HG03442 (cell line): Measurements from ENCODE around the gene PLD4.
"Not testable (repeated sequence)": the region's sequence is repeated elsewhere in the genome, so short reads cannot be mapped to it uniquely, and the experiment has no call there.

Experiments
- ATAC-seq: cut with Tn5 transposase; IDR thresholded peaks from one replicate; pipeline ENCODE4 v1.9.1; 2021; ENCODE audit warnings: mild to moderate bottlenecking, moderate library complexity; ENCODE audit not compliant: unreplicated experiment

PLD4 gene

DNA sequence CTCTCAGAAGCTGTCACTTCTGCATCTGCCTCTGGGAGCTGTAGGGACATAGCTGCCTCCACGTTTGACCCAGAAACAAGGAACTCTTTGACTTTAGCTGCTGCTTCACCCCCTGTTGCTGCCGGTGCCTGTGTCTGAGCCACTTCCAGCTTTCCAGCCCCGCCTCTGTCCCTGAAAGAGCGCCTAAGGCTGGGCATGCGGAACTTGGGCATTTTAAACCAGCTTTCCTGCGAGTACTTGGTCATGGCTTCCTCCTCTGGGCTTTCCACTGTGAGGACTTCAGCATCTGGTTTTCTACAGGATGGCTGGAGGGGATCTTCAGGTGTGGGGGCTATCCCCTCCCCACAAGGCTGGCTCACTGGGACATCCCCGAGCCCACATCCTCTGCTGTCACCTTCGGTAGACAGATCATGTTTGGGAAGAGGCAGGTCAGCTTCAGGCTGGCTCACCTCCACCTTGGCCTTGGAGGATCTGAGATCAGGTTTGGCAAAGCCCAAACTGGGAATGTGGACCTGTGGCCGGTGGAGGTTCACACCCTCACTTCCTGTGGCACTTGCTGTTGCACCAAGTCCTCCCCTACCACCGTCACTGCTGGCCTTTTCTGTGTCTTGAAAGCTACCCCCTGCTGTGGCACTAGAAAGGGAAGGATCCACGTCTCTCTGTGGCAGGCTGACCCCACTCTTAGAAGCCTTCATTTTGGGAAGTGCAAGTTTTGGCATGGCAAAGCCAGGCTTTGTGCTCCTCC is 15.2 kb downstream of the PLD4 start:
- ATAC-seq = no peak

DNA sequence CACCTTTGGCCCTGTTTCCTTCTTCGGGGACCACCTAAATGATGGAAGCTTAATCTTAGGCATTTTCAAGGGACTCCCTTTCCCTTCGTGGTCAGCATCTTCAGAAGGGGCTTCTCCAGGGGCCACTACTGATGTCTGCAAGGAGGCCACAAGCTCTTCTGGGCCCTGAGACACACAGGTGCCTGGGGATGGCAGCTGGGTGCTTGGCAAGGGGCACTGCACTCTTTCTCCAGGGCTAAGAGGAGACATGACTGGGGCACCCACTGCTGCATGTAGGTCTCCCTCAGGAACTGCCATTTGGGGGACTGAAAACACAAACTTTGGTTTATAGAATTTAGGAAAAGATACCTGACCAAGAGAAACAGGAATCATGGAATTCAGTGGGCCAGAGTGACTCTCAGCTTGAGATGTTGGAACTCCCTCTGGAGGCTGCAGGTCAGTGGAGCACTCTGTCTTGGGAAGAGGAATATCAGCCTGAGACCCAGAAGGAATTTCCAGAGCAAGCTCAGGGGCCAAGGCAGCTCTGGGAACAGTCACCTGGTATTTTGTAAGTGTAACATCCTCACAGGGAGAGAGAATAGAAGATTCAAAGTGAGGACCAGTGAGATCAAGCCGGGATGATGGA is 16.0 kb downstream of the PLD4 start:
- ATAC-seq = no peak

DNA sequence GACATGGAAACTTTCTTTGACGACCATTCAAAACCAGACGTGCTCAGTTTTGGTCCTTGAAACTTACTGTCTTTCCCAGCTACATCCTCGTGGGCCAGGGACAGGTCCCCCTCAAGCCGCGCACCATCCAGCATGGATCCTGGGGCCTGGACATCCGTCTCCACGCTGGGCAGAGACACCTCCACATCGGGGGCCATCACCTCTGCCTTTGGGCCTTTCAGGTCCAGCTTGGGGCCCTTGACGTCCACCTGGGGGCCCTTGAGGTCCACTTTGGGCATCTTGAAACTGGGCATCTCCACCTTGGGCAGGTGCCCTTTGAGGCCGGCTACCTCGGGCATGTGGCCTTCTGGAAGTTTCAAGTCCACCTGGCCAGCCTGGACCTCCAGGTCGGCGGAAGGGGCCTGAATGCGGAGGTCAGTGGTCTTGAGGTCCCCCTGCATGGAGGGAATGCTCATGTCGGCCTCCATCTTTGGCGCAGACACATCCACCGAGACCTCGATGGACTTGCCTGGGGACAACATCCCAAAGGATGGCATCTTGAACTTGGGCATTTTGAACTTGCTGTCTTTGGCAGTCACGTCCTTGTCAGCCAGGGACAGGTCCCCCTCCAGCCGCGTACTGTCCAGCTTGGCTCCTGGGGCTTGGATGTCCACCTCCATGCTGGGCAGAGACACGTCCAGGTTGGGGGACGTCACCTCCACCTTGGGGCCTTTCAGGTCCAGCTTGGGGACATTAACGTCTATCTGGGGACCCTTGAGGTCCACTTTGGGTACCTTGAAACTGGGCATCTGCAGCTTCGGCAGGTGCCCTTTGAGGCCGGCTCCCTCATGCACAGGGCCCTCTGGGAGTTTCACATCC is 17.1 kb downstream of the PLD4 start:
- ATAC-seq = no peak

DNA sequence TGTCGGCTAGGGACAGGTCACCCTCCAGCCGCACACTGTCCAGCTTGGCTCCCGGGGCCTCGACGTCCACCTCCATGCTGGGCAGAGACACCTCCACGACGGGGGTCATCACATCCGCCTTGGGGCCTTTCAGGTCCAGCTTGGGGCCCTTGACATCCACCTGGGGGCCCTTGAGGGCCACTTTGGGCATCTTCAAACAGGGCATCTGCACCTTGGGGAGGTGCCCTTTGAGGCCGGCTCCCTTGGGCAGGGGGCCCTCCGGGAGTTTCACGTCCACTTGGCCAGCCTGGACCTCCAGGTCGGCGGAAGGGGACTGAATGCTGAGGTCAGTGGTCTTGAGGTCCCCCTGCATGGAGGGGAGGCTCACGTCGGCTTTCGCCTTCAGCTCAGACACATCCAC is 17.9 kb downstream of the PLD4 start:
- no peak for ATAC-seq

DNA sequence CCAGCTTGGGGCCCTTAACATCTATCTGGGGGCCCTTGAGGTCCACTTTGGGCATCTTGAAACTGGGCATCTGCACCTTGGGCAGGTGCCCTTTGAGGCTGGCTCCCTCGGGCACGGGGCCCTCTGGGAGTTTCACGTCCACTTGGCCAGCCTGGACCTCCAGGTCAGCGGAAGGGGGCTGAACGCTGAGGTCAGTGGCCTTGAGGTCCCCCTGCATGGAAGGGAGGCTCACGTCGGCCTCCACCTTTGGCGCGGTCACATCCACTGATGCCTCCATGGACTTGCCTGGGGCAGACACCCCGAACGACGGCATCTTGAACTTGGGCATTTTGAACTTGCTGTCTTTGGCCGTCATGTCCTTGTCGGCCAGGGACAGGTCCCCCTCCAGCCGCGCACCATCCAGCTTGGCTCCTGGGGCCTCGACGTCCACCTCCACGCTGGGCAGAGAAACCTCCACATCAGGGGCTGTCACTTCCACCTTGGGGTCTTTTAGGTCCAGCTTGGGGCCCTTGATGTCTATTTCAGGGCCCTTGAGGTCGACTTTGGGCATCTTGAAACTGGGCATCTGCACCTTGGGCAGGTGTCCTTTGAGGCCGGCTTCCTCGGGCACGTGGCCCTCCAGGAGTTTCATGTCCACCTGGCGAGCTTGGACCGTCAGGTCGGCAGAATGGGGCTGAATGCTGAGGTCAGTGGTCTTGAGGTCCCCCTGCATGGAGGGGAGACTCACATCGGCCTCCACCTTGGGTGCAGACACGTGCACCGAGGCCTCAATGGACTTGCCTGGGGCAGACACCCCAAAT is 18.7 kb downstream of the PLD4 start:
- not testable (repeated sequence) for ATAC-seq

DNA sequence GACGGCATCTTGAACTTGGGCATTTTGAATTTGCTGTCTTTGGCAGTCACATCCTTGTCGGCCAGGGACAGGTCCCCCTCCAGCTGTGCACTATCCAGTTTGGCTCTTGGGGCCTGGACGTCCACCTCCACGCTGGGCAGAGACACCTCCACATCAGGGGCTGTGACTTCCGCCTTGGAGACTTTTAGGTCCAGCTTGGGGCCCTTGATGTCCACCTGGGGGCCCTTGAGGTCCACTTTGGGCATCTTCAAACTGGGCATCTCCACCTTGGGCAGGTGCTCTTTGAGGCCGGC is 19.3 kb downstream of the PLD4 start:
- ATAC-seq = not testable (repeated sequence)

DNA sequence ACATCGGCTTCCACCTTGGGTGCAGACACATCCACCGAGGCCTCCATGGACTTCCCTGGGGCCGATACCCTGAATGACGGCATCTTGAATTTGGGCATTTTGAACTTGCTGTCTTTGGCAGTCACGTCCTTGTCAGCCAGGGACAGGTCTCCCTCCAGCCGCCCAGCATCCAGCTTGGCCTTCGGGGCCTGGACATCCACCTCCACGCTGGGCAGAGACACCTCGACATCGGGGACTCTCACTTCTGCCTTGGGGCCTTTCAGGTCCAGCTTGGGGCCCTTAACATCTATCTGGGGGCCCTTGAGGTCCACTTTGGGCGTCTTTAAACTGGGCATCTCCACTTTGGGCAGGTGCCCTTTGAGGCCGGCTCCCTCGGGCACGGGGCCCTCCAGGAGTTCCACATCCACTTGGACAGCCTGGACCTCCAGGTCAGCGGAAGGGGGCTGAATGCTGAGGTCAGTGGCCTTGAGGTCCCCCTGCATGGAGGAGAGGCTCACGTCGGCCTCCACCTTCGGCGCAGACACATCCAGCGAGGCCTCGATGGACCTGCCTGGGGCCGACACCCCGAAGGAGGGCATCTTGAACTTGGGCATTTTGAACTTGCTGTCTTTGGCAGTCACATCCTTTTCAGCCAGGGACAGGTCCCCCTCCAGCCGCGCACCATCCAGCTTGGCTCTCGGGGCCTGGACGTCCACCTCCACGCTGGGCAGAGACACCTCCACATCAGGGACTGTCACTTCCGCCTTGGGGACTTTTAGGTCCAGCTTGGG is 19.9 kb downstream of the PLD4 start:
- not testable (repeated sequence) for ATAC-seq

DNA sequence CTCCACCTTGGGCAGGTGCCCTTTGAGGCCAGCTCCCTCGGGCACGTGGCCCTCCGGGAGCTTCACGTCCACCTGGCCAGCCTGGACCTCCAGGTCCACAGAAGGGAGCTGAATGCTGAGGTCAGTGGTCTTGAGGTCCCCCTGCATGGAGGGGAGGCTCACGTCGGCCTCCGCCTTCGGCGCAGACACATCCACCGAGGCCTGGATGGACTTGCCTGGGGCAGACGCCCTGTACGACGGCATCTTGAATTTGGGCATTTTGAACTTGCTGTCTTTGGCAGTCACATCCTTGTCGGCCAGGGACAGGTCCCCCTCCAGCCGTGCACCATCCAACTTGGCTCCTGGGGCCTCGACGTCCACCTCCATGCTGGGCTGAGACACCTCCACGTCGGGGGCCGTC is 20.6 kb downstream of the PLD4 start:
- not testable (repeated sequence) for ATAC-seq

DNA sequence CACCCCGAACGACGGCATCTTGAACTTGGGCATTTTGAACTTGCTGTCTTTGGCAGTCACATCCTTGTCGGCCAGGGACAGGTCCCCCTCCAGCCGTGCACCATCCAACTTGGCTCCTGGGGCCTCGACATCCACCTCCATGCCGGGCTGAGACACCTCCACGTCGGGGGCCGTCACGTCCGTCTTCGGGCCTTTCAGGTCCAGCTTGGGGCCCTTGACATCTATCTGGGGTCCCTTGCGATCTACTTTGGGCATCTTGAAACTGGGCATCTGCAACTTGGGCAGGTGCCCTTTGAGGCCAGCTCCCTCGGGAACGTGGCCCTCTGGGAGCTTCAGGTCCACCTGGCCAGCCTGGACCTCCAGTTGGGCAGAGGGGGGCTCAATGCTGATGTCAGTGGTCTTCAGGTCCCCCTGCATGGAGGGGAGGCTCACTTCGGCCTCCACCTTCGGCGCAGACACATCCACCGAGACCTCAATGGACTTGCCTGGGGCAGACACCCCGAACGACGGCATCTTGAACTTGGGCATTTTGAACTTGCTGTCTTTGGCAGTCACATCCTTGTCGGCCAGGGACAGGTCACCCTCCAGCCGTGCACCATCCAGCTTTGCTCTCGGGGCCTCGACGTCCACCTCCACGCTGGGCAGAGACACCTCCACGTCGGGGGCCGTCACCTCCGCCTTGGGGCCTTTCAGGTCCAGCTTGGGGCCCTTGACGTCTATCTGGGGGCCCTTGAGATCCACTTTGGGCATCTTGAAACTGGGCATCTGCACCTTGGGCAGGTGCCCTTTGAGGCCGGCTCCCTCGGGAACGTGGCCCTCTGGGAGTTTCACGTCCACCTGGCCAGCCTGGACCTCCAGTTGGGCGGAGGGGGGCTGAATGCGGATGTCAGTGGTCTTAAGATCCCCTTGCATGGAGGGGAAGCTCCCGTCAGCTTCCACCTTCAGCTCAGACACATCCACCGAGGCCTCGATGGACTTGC is 21.6 kb downstream of the PLD4 start:
- not testable (repeated sequence) for ATAC-seq

DNA sequence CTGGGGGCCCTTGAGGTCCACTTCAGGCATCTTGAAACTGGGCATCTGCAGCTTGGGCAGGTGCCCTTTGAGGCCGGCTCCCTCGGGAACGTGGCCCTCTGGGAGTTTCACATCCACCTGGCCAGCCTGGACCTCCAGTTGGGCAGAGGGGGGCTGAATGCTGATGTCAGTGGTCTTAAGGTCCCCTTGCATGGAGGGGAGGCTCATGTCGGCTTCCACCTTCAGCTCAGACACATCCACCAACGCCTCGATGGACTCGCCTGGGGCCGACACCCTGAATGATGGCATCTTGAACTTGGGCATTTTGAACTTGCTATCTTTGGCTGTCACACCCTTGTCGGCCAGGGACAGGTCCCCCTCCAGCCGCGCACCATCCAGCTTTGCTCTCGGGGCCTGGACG is 22.5 kb downstream of the PLD4 start:
- ATAC-seq = not testable (repeated sequence)

DNA sequence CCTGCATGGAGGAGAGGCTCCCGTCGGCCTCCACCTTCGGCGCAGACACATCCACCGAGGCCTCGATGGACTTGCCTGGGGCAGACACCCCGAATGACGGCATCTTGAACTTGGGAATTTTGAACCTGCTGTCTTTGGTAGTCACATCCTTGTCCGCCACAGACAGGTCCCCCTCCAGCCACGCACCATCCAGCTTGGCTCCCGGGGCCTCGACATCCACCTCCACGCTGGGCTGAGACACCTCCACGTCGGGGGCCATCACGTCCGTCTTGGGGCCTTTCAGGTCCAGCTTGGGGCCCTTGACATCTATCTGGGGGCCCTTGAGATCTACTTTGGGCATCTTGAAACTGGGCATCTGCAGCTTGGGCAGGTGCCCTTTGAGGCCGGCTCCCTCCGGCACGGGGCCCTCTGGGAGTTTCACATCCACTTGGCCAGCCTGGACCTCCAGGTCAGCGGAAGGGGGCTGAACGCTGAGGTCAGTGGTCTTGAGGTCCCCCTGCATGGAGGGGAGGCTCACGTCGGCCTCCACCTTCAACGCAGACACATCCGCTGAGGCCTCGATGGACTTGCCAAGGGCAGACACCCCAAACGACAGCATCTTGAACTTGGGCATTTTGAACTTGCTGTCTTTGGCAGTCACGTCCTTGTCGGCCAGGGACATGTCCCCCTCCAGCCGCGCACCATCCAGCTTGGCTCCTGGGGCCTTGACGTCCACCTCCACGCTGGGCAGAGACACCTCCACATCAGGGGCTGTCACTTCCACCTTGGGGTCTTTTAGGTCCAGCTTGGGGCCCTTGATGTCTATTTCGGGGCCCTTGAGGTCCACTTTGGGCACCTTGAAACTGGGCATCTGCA is 23.4 kb downstream of the PLD4 start:
- ATAC-seq = not testable (repeated sequence)

DNA sequence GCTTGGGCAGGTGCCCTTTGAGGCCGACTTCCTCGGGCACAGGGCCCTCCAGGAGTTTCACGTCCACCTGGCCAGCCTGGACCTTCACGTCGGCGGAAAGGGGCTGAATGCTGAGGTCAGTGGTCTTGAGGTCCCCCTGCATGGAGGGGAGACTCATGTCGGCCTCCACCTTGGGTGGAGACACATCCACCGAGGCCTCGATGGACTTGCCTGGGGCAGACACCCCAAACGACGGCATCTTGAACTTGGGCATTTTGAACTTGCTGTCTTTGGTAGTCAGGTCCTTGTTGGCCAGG is 24.0 kb downstream of the PLD4 start:
- ATAC-seq = no peak

DNA sequence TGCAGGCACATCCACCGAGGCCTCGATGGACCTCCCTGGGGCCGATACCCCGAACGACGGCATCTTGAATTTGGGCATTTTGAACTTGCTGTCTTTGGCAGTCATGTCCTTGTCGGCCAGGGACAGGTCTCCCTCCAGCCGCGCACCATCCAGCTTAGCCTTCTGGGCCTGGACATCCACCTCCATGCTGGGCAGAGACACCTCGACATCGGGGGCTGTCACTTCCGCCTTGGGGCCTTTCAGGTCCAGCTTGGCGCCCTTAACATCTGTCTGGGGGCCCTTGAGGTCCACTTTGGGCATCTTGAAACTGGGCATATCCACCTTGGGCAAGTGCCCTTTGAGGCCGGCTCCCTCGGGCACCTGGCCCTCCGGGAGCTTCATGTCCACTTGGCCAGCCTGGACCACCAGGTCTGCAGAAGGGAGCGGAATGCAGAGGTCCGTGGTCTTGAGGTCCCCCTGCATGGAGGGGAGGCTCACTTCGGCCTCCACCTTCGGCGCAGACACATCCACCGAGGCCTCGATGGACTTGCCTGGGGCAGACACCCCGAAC is 24.8 kb downstream of the PLD4 start:
- not testable (repeated sequence) for ATAC-seq

DNA sequence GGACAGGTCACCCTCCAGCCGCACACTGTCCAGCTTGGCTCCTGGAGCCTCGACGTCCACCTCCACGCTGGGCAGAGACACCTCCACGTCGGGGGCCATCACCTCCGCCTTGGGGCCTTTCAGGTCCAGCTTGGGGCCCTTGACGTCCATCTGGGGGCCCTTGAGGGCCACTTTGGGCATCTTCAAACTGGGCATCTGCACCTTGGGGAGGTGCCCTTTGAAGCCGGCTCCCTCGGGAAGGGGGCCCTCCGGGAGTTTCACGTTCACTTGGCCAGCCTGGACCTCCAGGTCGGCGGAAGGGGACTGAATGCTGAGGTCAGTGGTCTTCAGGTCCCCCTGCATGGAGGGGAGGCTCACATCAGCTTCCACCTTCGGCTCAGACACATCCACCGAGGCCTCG is 25.3 kb downstream of the PLD4 start:
- ATAC-seq = no peak

DNA sequence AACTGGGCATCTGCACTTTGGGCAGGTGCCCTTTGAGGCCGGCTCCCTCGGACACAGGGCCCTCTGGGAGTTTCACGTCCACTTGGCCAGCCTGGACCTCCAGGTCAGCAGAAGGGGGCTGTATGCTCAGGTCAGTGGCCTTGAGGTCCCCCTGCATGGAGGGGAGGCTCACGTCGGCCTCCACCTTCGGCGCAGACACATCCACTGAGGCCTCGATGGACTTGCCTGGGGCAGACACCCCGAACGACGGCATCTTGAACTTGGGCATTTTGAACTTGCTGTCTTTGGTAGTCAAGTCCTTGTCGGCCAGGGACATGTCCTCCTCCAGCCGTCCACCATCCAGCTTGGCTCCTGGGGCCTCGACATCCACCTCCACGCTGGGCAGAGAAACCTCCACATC is 26.0 kb downstream of the PLD4 start:
- not testable (repeated sequence) for ATAC-seq

DNA sequence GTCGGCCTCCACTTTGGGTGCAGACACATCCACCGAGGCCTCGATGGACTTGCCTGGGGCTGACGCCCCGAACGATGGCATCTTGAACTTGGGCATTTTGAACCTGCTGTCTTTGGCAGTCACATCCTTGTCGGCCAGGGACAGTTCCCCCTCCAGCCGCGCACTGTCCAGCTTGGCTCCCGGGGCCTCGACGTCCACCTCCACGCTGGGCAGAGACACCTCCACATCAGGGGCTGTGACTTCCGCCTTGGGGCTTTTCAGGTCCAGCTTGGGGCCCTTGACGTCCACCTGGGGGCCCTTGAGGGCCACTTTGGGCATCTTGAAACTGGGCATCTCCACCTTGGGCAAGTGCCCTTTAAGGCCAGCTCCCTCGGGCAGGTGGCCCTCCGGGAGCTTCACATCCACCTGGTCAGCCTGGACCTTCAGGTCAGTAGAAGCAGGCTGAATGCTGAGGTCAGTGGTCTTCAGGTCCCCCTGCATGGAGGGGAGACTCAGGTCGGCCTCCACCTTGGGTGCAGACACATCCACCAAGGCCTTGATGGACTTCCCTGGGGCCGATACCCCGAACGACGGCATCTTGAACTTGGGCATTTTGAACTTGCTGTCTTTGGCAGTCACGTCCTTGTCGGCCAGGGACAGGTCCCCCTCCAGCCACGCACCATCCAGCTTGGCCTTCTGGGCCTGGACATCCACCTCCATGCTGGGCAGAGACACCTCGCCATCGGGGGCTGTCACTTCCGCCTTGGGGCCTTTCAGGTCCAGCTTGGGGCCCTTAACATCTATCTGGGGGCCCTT is 27.4 kb downstream of the PLD4 start:
- not testable (repeated sequence) for ATAC-seq

DNA sequence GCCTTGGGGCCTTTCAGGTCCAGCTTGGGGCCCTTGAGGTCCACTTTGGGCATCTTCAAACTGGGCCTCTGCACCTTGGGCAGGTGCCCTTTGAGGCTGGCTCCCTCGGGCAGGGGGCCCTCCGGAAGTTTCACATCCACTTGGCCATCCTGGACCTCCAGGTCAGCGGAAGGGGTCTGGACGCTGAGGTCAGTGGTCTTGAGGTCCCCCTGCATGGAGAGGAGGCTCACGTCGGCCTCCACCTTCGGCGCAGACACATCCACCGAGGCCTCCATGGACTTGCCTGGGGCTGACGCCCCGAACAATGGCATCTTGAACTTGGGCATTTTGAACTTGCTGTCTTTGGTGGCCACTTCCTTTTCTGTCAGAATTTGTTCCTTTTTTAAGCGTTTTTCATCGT is 28.4 kb downstream of the PLD4 start:
- no peak for ATAC-seq
